Trophoblast cell (in vitro differentiated cells and primary cell): Measurements from ENCODE around the gene E2F7.

ENCODE experiments used
- DNase-seq, 2 donors: peaks; one replicate each; pipeline ENCODE4 v3.0.0-alpha.2; 2016
- H2AFZ ChIP-seq: 2 replicates; pipeline ENCODE4 v1.6.1; 2013; ENCODE audit warnings: low read length, moderate library complexity, mild to moderate bottlenecking; ENCODE audit not compliant: insufficient read depth, poor library complexity
- H2AK5ac ChIP-seq: 2 replicates; pipeline ENCODE4 v1.6.1; 2013; ENCODE audit warnings: mild to moderate bottlenecking, low read length
- H2BK120ac ChIP-seq: 2 replicates; pipeline ENCODE4 v1.6.1; 2013; ENCODE audit warnings: low read length, mild to moderate bottlenecking, moderate library complexity; ENCODE audit not compliant: insufficient read depth, poor library complexity
- H2BK12ac ChIP-seq: 2 replicates; pipeline ENCODE4 v1.6.1; 2013; ENCODE audit warnings: mild to moderate bottlenecking, low read length, moderate library complexity
- H2BK5ac ChIP-seq: 2 replicates; pipeline ENCODE4 v1.6.1; 2013; ENCODE audit warnings: low read length, low read depth, moderate library complexity, mild to moderate bottlenecking; ENCODE audit not compliant: poor library complexity
- H3K14ac ChIP-seq: 2 replicates; pipeline ENCODE4 v1.6.1; 2013; ENCODE audit warnings: mild to moderate bottlenecking, low read length
- H3K18ac ChIP-seq: 2 replicates; pipeline ENCODE4 v1.6.1; 2013; ENCODE audit warnings: mild to moderate bottlenecking, low read length
- H3K23ac ChIP-seq: 2 replicates; pipeline ENCODE4 v1.6.1; 2013; ENCODE audit warnings: low read length
- H3K27ac ChIP-seq: 2 replicates; pipeline ENCODE4 v1.5.1; 2013; ENCODE audit warnings: low read depth, mild to moderate bottlenecking, inconsistent platforms, low read length, moderate library complexity
- H3K27me3 ChIP-seq: 2 replicates; pipeline ENCODE4 v1.6.1; 2013; ENCODE audit warnings: inconsistent platforms, mild to moderate bottlenecking, low read length, moderate library complexity; ENCODE audit not compliant: insufficient read depth
- H3K36me3 ChIP-seq, 2 experiments: 1 replicate in 1 of 2; 2 replicates in 1 of 2; pipeline ENCODE4 v1.6.1; 2013; ENCODE audit warnings: low read length in 2 of 2, mild to moderate bottlenecking in 2 of 2, moderate library complexity in 1 of 2; ENCODE audit not compliant: insufficient read depth in 2 of 2, control insufficient read depth in 1 of 2
- H3K4ac ChIP-seq: 2 replicates; pipeline ENCODE4 v1.6.1; 2013; ENCODE audit warnings: low read depth, mild to moderate bottlenecking, low read length, moderate library complexity
- H3K4me1 ChIP-seq, 2 experiments: 1 replicate in 1 of 2; 2 replicates in 1 of 2; pipeline ENCODE4 v1.6.1; 2013; ENCODE audit warnings: low read length in 2 of 2, mild to moderate bottlenecking in 2 of 2, moderate library complexity in 1 of 2; ENCODE audit not compliant: insufficient read depth in 2 of 2, control insufficient read depth in 1 of 2
- H3K4me2 ChIP-seq: 2 replicates; pipeline ENCODE4 v1.6.1; 2013; ENCODE audit warnings: inconsistent platforms, mild to moderate bottlenecking, low read length, moderate library complexity
- H3K4me3 ChIP-seq: 2 replicates; pipeline ENCODE4 v1.5.1; 2013; ENCODE audit warnings: mild to moderate bottlenecking, low read depth, low read length, inconsistent platforms
- H3K79me1 ChIP-seq: one replicate; pipeline ENCODE4 v1.6.1; 2013; ENCODE audit warnings: low read length
- H3K79me2 ChIP-seq: 2 replicates; pipeline ENCODE4 v1.6.1; 2013; ENCODE audit warnings: low read length, mild to moderate bottlenecking; ENCODE audit not compliant: control insufficient read depth, insufficient read depth, poor library complexity
- H3K9ac ChIP-seq: 2 replicates; pipeline ENCODE4 v1.6.1; 2013; ENCODE audit warnings: mild to moderate bottlenecking, low read length
- H3K9me3 ChIP-seq: 2 replicates; pipeline ENCODE4 v1.6.1; 2013; ENCODE audit warnings: low read depth, mild to moderate bottlenecking, control low read depth, inconsistent platforms, low read length; ENCODE audit not compliant: insufficient read depth
- H4K12ac ChIP-seq: 2 replicates; pipeline ENCODE4 v1.6.1; 2013; ENCODE audit warnings: low read depth, mild to moderate bottlenecking, low read length, moderate library complexity
- H4K8ac ChIP-seq: 2 replicates; pipeline ENCODE4 v1.6.1; 2013; ENCODE audit warnings: low read depth, mild to moderate bottlenecking, low read length, moderate library complexity
- H4K91ac ChIP-seq: one replicate; pipeline ENCODE4 v1.6.1; 2013; ENCODE audit warnings: low read depth, mild to moderate bottlenecking, low read length, moderate library complexity
- WGBS: extraction: QIAGEN DNeasy Blood & Tissue Kit; methylation state at CpG from one replicate; pipeline ENCODE4 v1.1.7; 2013; ENCODE audit warnings: missing lambda C conversion rate; ENCODE audit not compliant: insufficient read length, insufficient coverage; ENCODE audit errors: extremely low coverage; 5-methylcytosine and 5-hydroxymethylcytosine counted together

Gene E2F7

GRCh38 chr12:77010691-77011548, 54.4 kb downstream of the E2F7 start:
- H3K27ac ChIP-seq, result no peak overlapping the region
- H3K79me2 ChIP-seq, result no peaks in the 10 kb centered on the region
- no peak overlapping the region for H2BK120ac ChIP-seq
- H2AK5ac ChIP-seq, result no peak overlapping the region
- H4K91ac ChIP-seq, result no peak overlapping the region
- DNase-seq, result peak; percentile 76 to 90
- no peaks in the 10 kb centered on the region for H3K4me1 ChIP-seq
- H3K79me1 ChIP-seq, result no peaks in the 10 kb centered on the region
- H3K9me3 ChIP-seq, result no peaks in the 10 kb centered on the region
- no peaks in the 10 kb centered on the region for H3K36me3 ChIP-seq
- no peak overlapping the region for H2BK5ac ChIP-seq
- H4K8ac ChIP-seq, result no peak overlapping the region
- no peaks in the 10 kb centered on the region for H3K27me3 ChIP-seq
- no peak overlapping the region for H2AFZ ChIP-seq
- H3K9ac ChIP-seq, result no peak overlapping the region
- H3K18ac ChIP-seq, result no peak overlapping the region
- no peak overlapping the region for H3K4ac ChIP-seq
- no peak overlapping the region for H3K23ac ChIP-seq
- no peak overlapping the region for H3K14ac ChIP-seq
- H3K4me2 ChIP-seq, result no peak overlapping the region
- H2BK12ac ChIP-seq, result no peak overlapping the region
- no CpG with 5 or more reads among the region's 9 CpGs for WGBS
- H3K4me3 ChIP-seq, result no peak overlapping the region
- H4K12ac ChIP-seq, result no peak overlapping the region

GRCh38 chr12:77007476-77007875, 57.9 kb downstream of the E2F7 start:
- Histone ChIP-seq H3K4me3 (no peak overlapping the region), H3K79me1 (no peaks in the 10 kb centered on the region), H3K18ac (no peak overlapping the region), H2BK120ac (no peak overlapping the region), H3K27me3 (no peaks in the 10 kb centered on the region), H3K23ac (no peak overlapping the region), H2BK5ac (no peak overlapping the region), H4K12ac (no peak overlapping the region), H2BK12ac (no peak overlapping the region), H3K9me3 (no peaks in the 10 kb centered on the region), H3K4ac (no peak overlapping the region), H3K4me2 (no peak overlapping the region), H2AFZ (no peak overlapping the region), H4K8ac (no peak overlapping the region), H4K91ac (no peak overlapping the region), H3K9ac (no peak overlapping the region), H3K4me1 (no peaks in the 10 kb centered on the region), H3K79me2 (no peaks in the 10 kb centered on the region), H2AK5ac (no peak overlapping the region), H3K36me3 (no peaks in the 10 kb centered on the region), H3K27ac (no peak overlapping the region), H3K14ac (no peak overlapping the region)
- DNase-seq, result no peak
- WGBS, result no CpG with 5 or more reads among the region's 5 CpGs

GRCh38 chr12:77005611-77006098, 59.7 kb downstream of the E2F7 start:
- H4K12ac ChIP-seq, result no peak overlapping the region
- no peaks in the 10 kb centered on the region for H3K36me3 ChIP-seq
- no CpG with 5 or more reads among the region's 1 CpG for WGBS
- H3K9me3 ChIP-seq, result no peaks in the 10 kb centered on the region
- no peak overlapping the region for H2BK5ac ChIP-seq
- no peak overlapping the region for H2BK120ac ChIP-seq
- H3K27ac ChIP-seq, result no peak overlapping the region
- H3K79me2 ChIP-seq, result no peaks in the 10 kb centered on the region
- H3K23ac ChIP-seq, result no peak overlapping the region
- no peaks in the 10 kb centered on the region for H3K4me1 ChIP-seq
- DNase-seq, result no peak
- H2AFZ ChIP-seq, result no peak overlapping the region
- no peak overlapping the region for H4K91ac ChIP-seq
- H3K4me2 ChIP-seq, result no peak overlapping the region
- no peaks in the 10 kb centered on the region for H3K27me3 ChIP-seq
- H2BK12ac ChIP-seq, result no peak overlapping the region
- no peak overlapping the region for H3K9ac ChIP-seq
- H3K18ac ChIP-seq, result no peak overlapping the region
- H3K4ac ChIP-seq, result no peak overlapping the region
- no peaks in the 10 kb centered on the region for H3K79me1 ChIP-seq
- H2AK5ac ChIP-seq, result no peak overlapping the region
- H3K4me3 ChIP-seq, result no peak overlapping the region
- H4K8ac ChIP-seq, result no peak overlapping the region
- H3K14ac ChIP-seq, result no peak overlapping the region

- Histone ChIP-seq H2AK5ac (no peak overlapping the region), H3K4me3 (no peak overlapping the region), H4K91ac (no peak overlapping the region), H2BK5ac (no peak overlapping the region), H3K4me1 (no peaks in the 10 kb centered on the region), H3K23ac (no peak overlapping the region), H3K4ac (no peak overlapping the region), H3K27me3 (no peaks in the 10 kb centered on the region), H2BK12ac (no peak overlapping the region), H4K12ac (no peak overlapping the region), H3K14ac (no peak overlapping the region), H3K36me3 (no peaks in the 10 kb centered on the region), H3K4me2 (no peak overlapping the region), H3K18ac (no peak overlapping the region), H2AFZ (no peak overlapping the region), H3K9me3 (no peaks in the 10 kb centered on the region), H3K27ac (no peak overlapping the region), H3K9ac (no peak overlapping the region), H4K8ac (no peak overlapping the region), H3K79me2 (no peaks in the 10 kb centered on the region), H2BK120ac (no peak overlapping the region), H3K79me1 (no peaks in the 10 kb centered on the region)
- DNase-seq, result no peak
- no CpG with 5 or more reads among the region's 2 CpGs for WGBS
Measured at GRCh38 chr12:77003914-77004313, 61.5 kb downstream of the E2F7 start.
